ENCODE measurements around the gene LMX1A. TPM values are rescaled to one million over a fixed set of nuclear protein-coding genes. Genes with fewer than 3 reads are reported as not detected.

The LMX1A gene
- total and polyA plus RNA-seq, 2 experiments from 2014 or later, result not detected

- Histone ChIP-seq H3K36me3 (ENCODE audit: insufficient read depth) (no peaks in the 10 kb centered on the region), H4K20me1 (replicated peaks; ENCODE audit: insufficient read depth) (no peaks in the 10 kb centered on the region), H3K4me1 (ENCODE audit: insufficient read depth) (no peaks in the 10 kb centered on the region), H3K4me3 (no peak overlapping the region), H3K27ac (ENCODE audit: low read depth) (no peak overlapping the region), H3K79me2 (replicated peaks; ENCODE audit: insufficient read depth) (no peaks in the 10 kb centered on the region), H3K27me3 (ENCODE audit: insufficient read depth) (no peaks in the 10 kb centered on the region), H3K4me2 (no peak overlapping the region), H3K9me2 (ENCODE audit: insufficient read depth) (peaks cover 4% of the 10 kb centered on the region; the same call in 1 of the 2 replicates), H3F3A (replicated peaks; ENCODE audit: low read depth) (no peaks in the 10 kb centered on the region), H2AFZ (no peak overlapping the region)
- DNase-seq (ENCODE audit: low spot score) (no peak), ATAC-seq (no peak)
- Mint-ChIP-seq H3K36me3 (ENCODE audit: low read depth) (no peaks in the 10 kb centered on the region), H3K27ac (no peak overlapping the region), H3K4me1 (peaks cover 9% of the 10 kb centered on the region), H3K9me3 (no peaks in the 10 kb centered on the region), H3K4me3 (no peak overlapping the region), H3K27me3 (ENCODE audit: insufficient read depth, low read depth, poor library complexity) (peaks cover 2% of the 10 kb centered on the region)
- no peak for TF ChIP-seq ZNF331 (CRISPR knock-in tag; IDR thresholded peaks at IDR 0.05; ENCODE audit: low read depth)
- no peak for TF ChIP-seq NANOG (IDR thresholded peaks at IDR 0.05; ENCODE audit: borderline replicate concordance)
- no peak for TF ChIP-seq REST (IDR thresholded peaks at IDR 0.05; ENCODE audit: unreplicated experiment)
- TF ChIP-seq EZH2phosphoT487 (IDR thresholded peaks at IDR 0.05; ENCODE audit: unreplicated experiment), result no peak
- TF ChIP-seq CTCF (conservative IDR thresholded peaks at IDR 0.05; ENCODE audit: low read depth in 2 of 2), result no peak
Observed at GRCh38 chr1:165172666-165173065, 183.8 kb downstream of the LMX1A start.

- Histone ChIP-seq H4K20me1 (replicated peaks; ENCODE audit: insufficient read depth) (no peaks in the 10 kb centered on the region), H3K36me3 (ENCODE audit: insufficient read depth) (no peaks in the 10 kb centered on the region), H3F3A (replicated peaks; ENCODE audit: low read depth) (no peaks in the 10 kb centered on the region), H3K79me2 (replicated peaks; ENCODE audit: insufficient read depth) (no peaks in the 10 kb centered on the region), H3K4me1 (ENCODE audit: insufficient read depth) (no peaks in the 10 kb centered on the region), H3K27ac (ENCODE audit: low read depth) (no peak overlapping the region), H3K27me3 (ENCODE audit: insufficient read depth) (no peaks in the 10 kb centered on the region), H3K4me2 (no peak overlapping the region), H3K4me3 (no peak overlapping the region), H2AFZ (no peak overlapping the region), H3K9me2 (ENCODE audit: insufficient read depth) (no peaks in the 10 kb centered on the region)
- Mint-ChIP-seq H3K4me3 (no peak overlapping the region), H3K36me3 (ENCODE audit: low read depth) (no peaks in the 10 kb centered on the region), H3K27me3 (ENCODE audit: insufficient read depth, low read depth, poor library complexity) (no peaks in the 10 kb centered on the region), H3K4me1 (peaks cover 9% of the 10 kb centered on the region), H3K9me3 (no peaks in the 10 kb centered on the region), H3K27ac (no peak overlapping the region)
- ATAC-seq (no peak), DNase-seq (ENCODE audit: low spot score) (no peak)
- no peak for TF ChIP-seq EZH2 (IDR thresholded peaks at IDR 0.05; ENCODE audit: low read depth, unreplicated experiment)
- no peak for TF ChIP-seq NANOG (IDR thresholded peaks at IDR 0.05; ENCODE audit: borderline replicate concordance)
- TF ChIP-seq STAT1 (IDR thresholded peaks at IDR 0.05; ENCODE audit: unreplicated experiment), result no peak
- no peak for TF ChIP-seq ZNF462 (CRISPR knock-in tag; IDR thresholded peaks at IDR 0.05)
- TF ChIP-seq ZNF114 (CRISPR knock-in tag; IDR thresholded peaks at IDR 0.05), result no peak
Observed at GRCh38 chr1:165169729-165170128, 186.8 kb downstream of the LMX1A start.

Measured in GM23338 (cell line).